GM21526 (cell line): Measurements from ENCODE around the gene MMD.
"Not testable (repeated sequence)": the region's sequence is repeated elsewhere in the genome, so short reads cannot be mapped to it uniquely, and the experiment has no call there.

Experiments used
- ATAC-seq: cut with Tn5 transposase; IDR thresholded peaks from one replicate; pipeline ENCODE4 v1.9.1; 2021; ENCODE audit warnings: moderate library complexity; ENCODE audit not compliant: unreplicated experiment, low FRiP score

Gene MMD

DNA sequence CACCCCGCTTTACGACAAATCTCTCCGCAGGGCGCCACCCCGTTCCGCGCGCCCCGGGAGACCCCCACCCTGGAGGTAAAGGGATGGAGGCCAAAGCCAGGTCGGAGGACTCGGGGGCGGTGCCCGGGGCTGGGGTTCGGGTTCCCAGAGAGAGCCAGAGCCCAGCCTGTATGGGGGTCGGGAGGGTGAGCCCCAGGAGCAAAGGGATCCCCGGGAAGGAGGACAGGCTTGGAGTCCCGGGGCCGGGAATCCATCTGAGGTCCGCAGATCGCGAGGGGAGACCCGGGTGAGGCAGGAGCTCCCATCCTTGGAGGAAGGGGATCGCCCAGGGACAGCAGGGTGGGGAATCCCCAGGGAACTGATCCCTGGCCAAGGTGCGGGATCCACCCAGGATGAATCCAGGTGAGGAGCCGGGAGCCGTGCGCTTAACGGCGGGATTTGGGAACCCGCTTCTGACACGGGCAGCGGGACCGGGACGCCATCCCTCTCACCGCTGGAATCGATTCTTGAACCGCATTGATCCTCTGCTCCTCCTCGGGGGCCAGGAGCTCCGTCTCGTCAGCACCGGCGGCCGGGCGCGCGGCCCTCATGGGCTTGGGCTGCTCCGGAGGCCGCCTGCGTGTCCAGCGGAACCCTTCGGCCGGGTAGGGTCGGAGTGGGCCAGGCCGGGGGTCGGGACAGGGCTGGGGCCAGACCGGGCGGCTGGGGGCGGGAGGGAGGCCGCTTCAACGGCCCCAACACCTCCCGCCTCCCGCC lies at the start of gene MMD:
MMD (minus strand) TSS at position 657 of the 756 bp plus-strand sequence; CDS start at position 517, 140 bp downstream.
- peak; percentile 21 for ATAC-seq

DNA sequence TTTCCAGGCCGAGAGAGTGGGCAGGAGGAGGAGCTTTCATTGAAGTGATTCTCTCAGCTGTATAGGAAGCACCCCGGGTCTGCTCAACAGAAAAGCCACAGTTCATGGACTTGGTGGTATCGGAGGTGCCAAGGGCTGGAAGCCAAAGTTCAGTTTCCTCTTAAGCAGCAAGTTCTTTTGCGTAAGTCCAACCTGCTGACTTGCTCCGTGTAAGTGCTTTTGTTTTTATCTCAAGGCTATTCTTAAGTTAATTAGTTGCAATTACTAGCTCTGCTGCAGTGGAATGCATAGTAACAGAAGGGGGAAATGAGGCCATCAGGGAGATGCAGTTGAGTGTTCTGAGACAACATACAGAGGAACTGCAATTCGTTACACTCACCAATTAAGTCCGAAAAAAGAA lies 45.0 kb upstream of the MMD start:
- no peak for ATAC-seq

- ATAC-seq, result not testable (repeated sequence)
Measured at GRCh38 chr17:55465771-55466170, 44.1 kb upstream of the MMD start.

DNA sequence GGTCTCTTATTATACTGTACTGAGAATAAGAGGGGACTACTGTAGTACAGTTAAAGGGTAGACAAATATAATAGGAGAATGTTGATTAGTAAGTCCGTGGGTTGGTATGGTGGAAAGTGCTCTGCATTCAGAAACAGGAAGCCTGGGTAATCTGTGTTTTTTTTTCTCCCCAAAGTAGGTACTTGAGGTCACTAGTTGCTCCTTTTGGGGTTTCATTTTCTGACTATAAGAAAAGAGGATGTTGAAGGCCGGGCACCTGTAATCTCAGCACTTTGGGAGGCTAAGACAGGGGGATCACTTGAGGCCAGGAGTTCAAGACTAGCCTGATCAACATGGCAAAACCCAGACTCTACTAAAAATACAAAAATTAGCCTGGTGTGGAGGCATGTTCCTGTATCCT lies 42.0 kb upstream of the MMD start:
- ATAC-seq, result peak; percentile 84

DNA sequence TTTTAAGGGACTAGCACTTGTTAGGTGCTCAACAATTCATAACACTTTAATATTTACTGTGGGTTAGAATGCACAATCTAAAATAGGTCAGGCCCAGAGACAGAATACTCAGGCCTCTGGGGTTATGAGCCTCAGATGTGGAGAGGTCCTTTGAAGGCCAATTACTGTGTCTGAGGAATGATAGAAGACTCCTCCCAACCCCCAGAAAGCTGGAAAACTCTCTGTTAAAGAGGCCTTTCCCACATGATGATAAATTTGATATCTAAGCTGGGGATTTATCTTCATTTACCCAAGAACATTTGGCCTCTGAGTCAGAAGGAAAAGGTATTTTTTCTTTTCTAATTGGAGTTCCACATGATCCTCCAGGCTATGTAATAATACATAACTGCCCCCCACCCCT lies 41.1 kb upstream of the MMD start:
- ATAC-seq, result no peak

GRCh38 chr17:55462234-55462633 lies 40.6 kb upstream of the MMD start:
- ATAC-seq, result no peak

GRCh38 chr17:55458978-55459377 lies 37.3 kb upstream of the MMD start:
- ATAC-seq, result no peak

DNA sequence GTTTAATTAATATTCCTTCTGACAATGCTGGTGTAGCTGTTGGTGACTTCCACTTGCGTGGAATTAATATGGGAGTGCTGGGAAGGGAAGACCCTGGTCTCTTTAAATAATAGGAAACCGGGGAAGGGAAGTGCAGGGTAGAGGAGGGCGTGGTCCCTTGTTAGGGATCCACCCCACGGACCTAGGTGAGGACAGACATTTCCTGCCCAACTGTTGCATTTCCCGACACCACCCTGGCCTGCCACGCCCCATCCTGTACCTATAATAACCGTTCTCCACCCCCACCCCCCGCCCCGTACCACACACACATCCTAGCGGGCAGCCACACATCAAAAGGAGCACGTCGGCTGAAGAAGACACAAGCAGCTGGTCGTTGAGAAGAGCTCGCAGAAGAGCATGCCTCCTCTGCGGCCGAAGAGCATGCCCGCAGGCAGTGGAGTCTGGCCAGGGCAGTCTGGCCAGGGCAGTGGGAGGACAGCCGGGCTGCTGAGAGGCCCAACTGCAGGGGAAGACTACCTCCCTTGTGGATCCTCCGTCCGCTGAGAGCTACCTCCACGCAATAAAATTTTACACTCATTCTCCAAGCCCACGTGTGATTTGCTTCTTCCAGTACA lies 36.8 kb upstream of the MMD start:
- ATAC-seq, result no peak

GRCh38 chr17:55456307-55457240 lies 34.9 kb upstream of the MMD start:
- ATAC-seq, result no peak

GRCh38 chr17:55454906-55455474 lies 33.4 kb upstream of the MMD start:
- ATAC-seq, result no peak

GRCh38 chr17:55453839-55454557 lies 32.4 kb upstream of the MMD start:
- ATAC-seq, result no peak

DNA sequence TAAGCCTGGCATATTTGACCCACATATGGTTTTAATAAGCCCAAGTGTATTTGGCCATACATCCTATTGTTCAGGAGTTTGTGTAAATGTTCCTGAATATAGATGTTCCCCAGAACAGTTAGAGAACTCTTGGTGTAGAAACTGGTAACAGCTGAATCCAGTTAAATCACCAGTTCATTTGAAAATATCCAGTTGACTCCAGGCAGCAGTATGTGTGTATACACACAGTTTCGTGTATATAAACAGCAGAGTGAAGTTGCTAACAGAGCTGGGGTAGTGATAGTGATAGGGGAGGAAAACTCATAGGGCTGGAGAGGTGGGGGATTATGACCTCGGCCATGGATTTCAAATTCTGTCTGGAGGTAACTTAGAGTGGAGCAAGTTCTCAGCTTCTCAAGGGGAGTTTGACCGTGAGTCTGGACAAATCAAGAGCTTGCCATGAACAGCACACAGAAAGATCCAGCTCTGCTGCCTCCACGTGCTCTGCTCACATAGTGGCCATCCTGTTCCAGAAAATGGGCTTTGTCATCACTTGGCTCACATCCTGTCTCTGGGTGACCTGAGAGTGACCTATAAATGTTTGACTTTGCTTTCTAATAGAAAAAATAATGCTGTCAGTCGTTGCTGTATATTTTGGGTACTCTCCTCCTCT lies 30.6 kb upstream of the MMD start:
- no peak for ATAC-seq

DNA sequence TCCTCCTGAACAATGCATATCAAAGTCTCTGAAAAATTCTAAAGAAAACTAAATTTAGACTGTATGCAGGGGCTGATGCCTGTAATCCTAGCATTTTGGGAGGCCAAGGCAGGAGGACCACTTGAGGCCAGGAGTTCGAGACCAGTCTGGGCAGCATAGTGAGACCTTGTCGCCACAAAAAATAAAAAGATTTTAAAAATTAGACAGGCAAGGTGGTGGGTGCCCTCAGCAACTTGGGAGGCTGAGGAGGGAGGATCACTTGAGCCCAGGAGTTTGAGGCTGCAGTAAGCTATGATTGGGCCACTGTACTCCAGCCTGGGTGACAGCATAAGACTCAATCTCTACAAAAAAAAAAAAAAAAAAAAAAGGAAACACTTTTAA lies 30.1 kb upstream of the MMD start:
- no peak for ATAC-seq

DNA sequence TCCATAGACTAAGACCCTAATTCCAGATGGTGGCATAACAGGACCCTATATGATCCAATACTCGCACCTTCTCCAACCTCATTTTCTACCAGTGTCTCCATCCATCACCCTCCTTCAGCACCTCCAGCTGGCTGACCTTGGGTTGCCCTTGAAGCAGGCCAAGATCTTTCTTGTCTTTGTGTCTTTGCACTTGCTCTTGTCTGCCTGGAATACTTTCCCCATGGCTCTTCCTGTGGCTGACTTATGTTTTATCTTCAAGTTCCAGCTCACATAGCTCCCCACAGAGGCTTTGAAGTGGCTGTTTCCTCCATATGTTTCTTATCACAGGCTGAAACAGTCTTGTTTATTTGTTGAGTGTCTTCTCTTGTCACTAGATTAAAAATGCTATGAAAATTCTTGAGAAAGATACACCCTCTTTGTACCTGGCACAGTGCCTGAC lies 29.6 kb upstream of the MMD start:
- no peak for ATAC-seq

DNA sequence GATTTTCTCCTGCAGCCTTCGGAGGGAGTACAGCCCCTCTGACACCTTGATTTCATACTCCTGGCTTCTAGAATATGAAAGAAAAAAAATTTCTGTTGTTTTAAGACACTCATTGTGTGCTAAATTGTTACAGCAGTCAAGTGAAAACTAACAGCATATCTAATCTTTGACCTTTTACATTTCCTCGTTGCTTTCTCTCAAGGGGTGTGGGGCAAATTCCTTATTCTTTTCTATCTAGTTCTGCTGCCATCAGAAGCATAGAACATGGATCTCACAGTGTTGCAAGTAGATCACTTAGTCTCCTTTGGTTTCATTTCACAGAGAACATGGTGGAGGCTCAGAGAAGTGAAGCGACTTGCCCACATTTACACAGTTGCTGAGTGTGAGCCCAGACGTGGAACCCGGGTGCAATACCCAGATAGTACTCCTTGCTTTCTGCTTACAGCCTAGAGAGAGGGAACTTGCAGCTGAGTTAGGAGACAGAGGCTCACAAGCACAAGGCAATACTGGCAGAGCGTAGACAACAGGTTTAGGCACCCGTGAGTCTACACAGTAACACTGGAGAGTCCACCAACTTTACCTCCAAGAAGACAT lies 28.7 kb upstream of the MMD start:
- no peak for ATAC-seq

- no peak for ATAC-seq
Measured at GRCh38 chr17:55448681-55449080, 27.0 kb upstream of the MMD start.

DNA sequence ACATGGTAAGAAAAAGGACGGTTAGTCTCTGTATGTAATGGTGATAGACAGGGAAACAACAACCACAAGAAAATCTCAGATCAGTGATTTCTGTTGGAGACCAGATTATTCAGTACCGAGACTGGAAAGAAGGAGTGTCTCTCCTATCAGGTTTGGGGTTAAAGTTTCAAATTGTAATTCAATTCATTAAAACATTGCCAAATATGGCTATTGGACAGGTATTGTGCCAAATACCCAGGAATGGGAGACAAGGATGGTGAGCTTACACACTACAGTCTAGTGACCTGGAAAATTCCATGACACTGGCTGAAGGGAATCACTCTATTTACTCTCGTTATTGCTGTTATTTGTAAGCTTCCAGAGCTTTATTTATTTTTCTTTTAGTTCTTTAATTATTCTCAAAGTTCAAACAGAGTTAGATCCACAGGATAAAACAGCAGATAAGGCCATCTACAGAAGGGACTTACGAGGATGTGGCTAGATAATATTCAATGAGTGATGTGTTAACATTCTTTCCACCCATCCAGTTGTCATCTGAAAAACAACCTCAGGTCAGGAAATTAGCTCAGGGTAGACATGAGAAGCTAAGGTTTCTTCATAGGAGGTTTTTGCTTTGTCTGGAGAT lies 25.1 kb upstream of the MMD start:
- ATAC-seq, result no peak

GRCh38 chr17:55446004-55446403 lies 24.4 kb upstream of the MMD start:
- ATAC-seq, result not testable (repeated sequence)
